Neural progenitor cell (in vitro differentiated cells): ENCODE measurements around the gene GRIN3B. TPM values are rescaled to one million over a fixed set of nuclear protein-coding genes. Genes with fewer than 3 reads are reported as not detected.

Experiments
- DNase-seq: peaks from one replicate; pipeline ENCODE4 v3.0.0-alpha.2; 2016; ENCODE audit warnings: low spot score
- H2AFZ ChIP-seq: fragments of 200-600 bp; sonication (generic); replicated peaks from 2 replicates; pipeline ENCODE4 v1.6.1; 2016; ENCODE audit warnings: antibody characterized with exemption
- H3F3A ChIP-seq: fragments of 200-600 bp; sonication (generic); 2 replicates; pipeline ENCODE4 v1.6.1; 2016; ENCODE audit warnings: antibody characterized with exemption, low read depth
- H3K27ac ChIP-seq: fragments of 200-600 bp; sonication (generic); 2 replicates; pipeline ENCODE4 v1.5.1; 2016; ENCODE audit warnings: mild to moderate bottlenecking
- H3K27me3 ChIP-seq: fragments of 200-600 bp; sonication (generic); 2 replicates; pipeline ENCODE4 v1.6.1; 2016; ENCODE audit warnings: mild to moderate bottlenecking, moderate library complexity
- H3K36me3 ChIP-seq: fragments of 200-600 bp; sonication (generic); 2 replicates; pipeline ENCODE4 v1.5.1; 2016
- H3K4me1 ChIP-seq: fragments of 200-600 bp; sonication (generic); 2 replicates; pipeline ENCODE4 v1.6.1; 2016; ENCODE audit warnings: mixed run types
- H3K4me2 ChIP-seq: fragments of 200-600 bp; sonication (generic); 2 replicates; pipeline ENCODE4 v1.6.1; 2016
- H3K4me3 ChIP-seq: fragments of 200-600 bp; sonication (generic); 2 replicates; pipeline ENCODE4 v1.5.1; 2016
- H3K79me2 ChIP-seq: fragments of 200-600 bp; sonication (generic); 2 replicates; pipeline ENCODE4 v1.6.1; 2016; ENCODE audit warnings: low read depth
- H3K9ac ChIP-seq: fragments of 200-600 bp; sonication (generic); 2 replicates; pipeline ENCODE4 v1.6.1; 2016
- H3K9me3 ChIP-seq: fragments of 200-600 bp; sonication (generic); 2 replicates; pipeline ENCODE4 v1.5.1; 2016; ENCODE audit warnings: low read depth
- H4K20me1 ChIP-seq: fragments of 200-600 bp; sonication (generic); 2 replicates; pipeline ENCODE4 v1.6.1; 2016; ENCODE audit warnings: low read depth
- H3K27ac Mint-ChIP-seq: 3 replicates; pipeline ENCODE4 v1.8.0; 2021; ENCODE audit warnings: mixed read lengths
- H3K27me3 Mint-ChIP-seq: 2 replicates; pipeline ENCODE4 v1.8.0; 2022; ENCODE audit warnings: low read depth, mild to moderate bottlenecking, inconsistent platforms, moderate library complexity, mixed read lengths; ENCODE audit not compliant: insufficient read depth
- H3K36me3 Mint-ChIP-seq: 3 replicates; pipeline ENCODE4 v1.8.0; 2021; ENCODE audit warnings: mixed read lengths
- H3K4me1 Mint-ChIP-seq: 3 replicates; pipeline ENCODE4 v1.8.0; 2021; ENCODE audit warnings: mixed read lengths
- H3K4me3 Mint-ChIP-seq: 3 replicates; pipeline ENCODE4 v1.8.0; 2021; ENCODE audit warnings: mild to moderate bottlenecking, moderate library complexity, mixed read lengths
- H3K9me3 Mint-ChIP-seq: 3 replicates; pipeline ENCODE4 v1.8.0; 2020; ENCODE audit warnings: mixed read lengths
- EZH2 ChIP-seq: fragments of 200-600 bp; sonication (generic); IDR thresholded peaks from 2 replicates; pipeline ENCODE4 v1.6.1; 2017; ENCODE audit warnings: antibody characterized with exemption, mild to moderate bottlenecking, moderate library complexity
- EZH2phosphoT487 ChIP-seq: fragments of 200-600 bp; sonication (generic); IDR thresholded peaks from 2 replicates; pipeline ENCODE4 v1.6.1; 2017; ENCODE audit warnings: antibody characterized with exemption
- total RNA-seq: library from RNA; depleted of rRNA; stranded (reverse); fragments of >200 nt; gene quantifications from 2 replicates; pipeline ENCODE4 v1.2.3, GENCODE V29; 2015; ENCODE audit warnings: low replicate concordance
- TF ChIP-seq, protein P1 (sequence below): fragments of 200-600 bp; sonication (generic); IDR thresholded peaks from 2 replicates; pipeline ENCODE4 v1.5.1; 2017; ENCODE audit warnings: antibody characterized with exemption, mild to moderate bottlenecking

GRIN3B gene
- total RNA-seq, 1 donor from 2014 or later: 5.9 TPM

DNA sequence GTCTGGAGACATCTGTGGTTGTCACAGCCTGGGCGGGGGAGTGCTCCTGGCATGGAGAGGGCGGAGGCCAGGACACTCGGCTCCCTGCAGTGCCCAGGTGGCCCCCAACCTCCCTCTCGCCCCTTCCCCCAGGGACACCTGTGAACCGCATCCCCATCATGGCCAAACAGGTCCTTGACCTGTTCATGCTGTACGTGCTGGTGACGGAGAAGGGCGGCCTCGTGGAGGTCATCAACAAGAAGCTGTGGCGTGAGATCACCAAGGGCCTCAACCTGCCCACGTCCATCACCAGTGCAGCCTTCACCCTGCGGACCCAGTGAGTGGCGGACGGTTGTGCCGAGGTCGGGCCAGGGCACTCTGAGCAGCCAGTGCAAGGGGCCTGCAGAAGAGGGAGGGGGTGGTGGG, 36.1 kb upstream of the GRIN3B start:
- H3K4me1 Mint-ChIP-seq: peaks cover 16% of the 10 kb centered on the region
- no peak overlapping the region for H3K27ac ChIP-seq
- H3K27me3 ChIP-seq: no peaks in the 10 kb centered on the region
- no peak overlapping the region for H3K4me3 ChIP-seq
- H3F3A ChIP-seq: peaks cover 4% of the 10 kb centered on the region
- H2AFZ ChIP-seq: no peak overlapping the region
- no peaks in the 10 kb centered on the region for H3K9me3 ChIP-seq
- no peak for DNase-seq
- H3K36me3 Mint-ChIP-seq: peaks cover 33% of the 10 kb centered on the region
- H3K27me3 Mint-ChIP-seq: peaks cover 7% of the 10 kb centered on the region
- H3K36me3 ChIP-seq: peaks cover 18% of the 10 kb centered on the region
- no peaks in the 10 kb centered on the region for H3K4me1 ChIP-seq
- H3K9ac ChIP-seq: no peak overlapping the region
- TF ChIP-seq EZH2 (no peak), EZH2phosphoT487 (no peak)
- TF ChIP-seq, protein P1, sequence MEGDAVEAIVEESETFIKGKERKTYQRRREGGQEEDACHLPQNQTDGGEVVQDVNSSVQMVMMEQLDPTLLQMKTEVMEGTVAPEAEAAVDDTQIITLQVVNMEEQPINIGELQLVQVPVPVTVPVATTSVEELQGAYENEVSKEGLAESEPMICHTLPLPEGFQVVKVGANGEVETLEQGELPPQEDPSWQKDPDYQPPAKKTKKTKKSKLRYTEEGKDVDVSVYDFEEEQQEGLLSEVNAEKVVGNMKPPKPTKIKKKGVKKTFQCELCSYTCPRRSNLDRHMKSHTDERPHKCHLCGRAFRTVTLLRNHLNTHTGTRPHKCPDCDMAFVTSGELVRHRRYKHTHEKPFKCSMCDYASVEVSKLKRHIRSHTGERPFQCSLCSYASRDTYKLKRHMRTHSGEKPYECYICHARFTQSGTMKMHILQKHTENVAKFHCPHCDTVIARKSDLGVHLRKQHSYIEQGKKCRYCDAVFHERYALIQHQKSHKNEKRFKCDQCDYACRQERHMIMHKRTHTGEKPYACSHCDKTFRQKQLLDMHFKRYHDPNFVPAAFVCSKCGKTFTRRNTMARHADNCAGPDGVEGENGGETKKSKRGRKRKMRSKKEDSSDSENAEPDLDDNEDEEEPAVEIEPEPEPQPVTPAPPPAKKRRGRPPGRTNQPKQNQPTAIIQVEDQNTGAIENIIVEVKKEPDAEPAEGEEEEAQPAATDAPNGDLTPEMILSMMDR: no peak
- no peak overlapping the region for H3K27ac Mint-ChIP-seq
- H4K20me1 ChIP-seq: peaks cover 5% of the 10 kb centered on the region
- no peak overlapping the region for H3K4me2 ChIP-seq
- no peak overlapping the region for H3K4me3 Mint-ChIP-seq
- H3K9me3 Mint-ChIP-seq: peaks cover 3% of the 10 kb centered on the region
- H3K79me2 ChIP-seq: peaks cover 17% of the 10 kb centered on the region

DNA sequence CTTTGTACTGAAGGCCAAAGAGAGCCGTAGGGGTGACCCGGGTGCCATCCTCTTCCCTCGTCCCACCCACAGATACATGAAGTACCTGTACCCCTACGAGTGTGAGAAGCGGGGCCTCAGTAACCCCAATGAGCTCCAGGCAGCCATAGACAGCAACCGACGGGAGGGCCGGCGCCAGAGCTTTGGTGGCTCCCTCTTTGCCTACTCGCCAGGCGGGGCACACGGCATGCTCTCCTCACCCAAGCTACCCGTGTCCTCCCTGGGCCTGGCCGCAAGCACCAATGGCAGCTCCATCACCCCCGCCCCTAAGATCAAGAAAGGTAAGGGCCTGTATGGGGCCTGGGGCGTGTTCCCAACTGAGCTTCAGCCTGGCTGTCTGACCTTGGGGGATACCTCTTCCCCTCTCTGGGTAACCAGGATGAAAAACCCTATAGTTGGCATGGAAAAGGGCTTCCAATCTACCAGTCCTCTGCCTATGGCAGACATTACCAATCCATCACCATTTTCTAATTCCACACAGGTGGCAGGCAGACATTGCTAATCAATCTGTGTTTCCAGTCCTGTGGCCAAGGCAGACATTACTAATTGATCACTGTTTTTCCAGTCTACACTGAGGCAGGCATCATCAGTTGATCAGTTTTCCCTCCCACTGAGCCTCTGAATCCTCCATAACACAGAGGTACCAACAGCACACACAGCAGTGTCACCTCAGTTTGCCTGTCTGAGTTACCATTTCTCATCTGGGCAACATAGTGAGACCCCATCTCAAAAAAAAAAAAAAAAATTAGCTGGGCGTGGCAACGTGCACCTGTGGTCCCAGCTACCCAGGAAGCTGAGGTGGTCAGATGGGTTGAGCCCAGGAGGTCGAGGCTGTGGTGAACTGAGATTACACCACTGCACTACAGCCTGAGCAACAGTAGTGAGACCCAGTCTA, 35.2 kb upstream of the GRIN3B start:
- peaks cover 7% of the 10 kb centered on the region for H3K27me3 Mint-ChIP-seq
- peaks cover 33% of the 10 kb centered on the region for H3K36me3 Mint-ChIP-seq
- peaks cover 10% of the 10 kb centered on the region for H3K4me1 Mint-ChIP-seq
- peaks cover 3% of the 10 kb centered on the region for H3K9me3 Mint-ChIP-seq
- no peak overlapping the region for H2AFZ ChIP-seq
- no peak overlapping the region for H3K9ac ChIP-seq
- no peak overlapping the region for H3K4me2 ChIP-seq
- H3K79me2 ChIP-seq: peaks cover 8% of the 10 kb centered on the region
- H3F3A ChIP-seq: peaks cover 4% of the 10 kb centered on the region
- H3K9me3 ChIP-seq: peaks cover 2% of the 10 kb centered on the region
- H3K27ac Mint-ChIP-seq: no peak overlapping the region
- TF ChIP-seq, protein P1: no peak
- no peak for TF ChIP-seq EZH2
- no peak for TF ChIP-seq EZH2phosphoT487
- no peak overlapping the region for H3K4me3 Mint-ChIP-seq
- H3K4me1 ChIP-seq: no peaks in the 10 kb centered on the region
- H3K4me3 ChIP-seq: no peak overlapping the region
- no peaks in the 10 kb centered on the region for H3K27me3 ChIP-seq
- peaks cover 25% of the 10 kb centered on the region for H3K36me3 ChIP-seq
- DNase-seq: no peak
- H4K20me1 ChIP-seq: peaks cover 5% of the 10 kb centered on the region
- no peak overlapping the region for H3K27ac ChIP-seq

DNA sequence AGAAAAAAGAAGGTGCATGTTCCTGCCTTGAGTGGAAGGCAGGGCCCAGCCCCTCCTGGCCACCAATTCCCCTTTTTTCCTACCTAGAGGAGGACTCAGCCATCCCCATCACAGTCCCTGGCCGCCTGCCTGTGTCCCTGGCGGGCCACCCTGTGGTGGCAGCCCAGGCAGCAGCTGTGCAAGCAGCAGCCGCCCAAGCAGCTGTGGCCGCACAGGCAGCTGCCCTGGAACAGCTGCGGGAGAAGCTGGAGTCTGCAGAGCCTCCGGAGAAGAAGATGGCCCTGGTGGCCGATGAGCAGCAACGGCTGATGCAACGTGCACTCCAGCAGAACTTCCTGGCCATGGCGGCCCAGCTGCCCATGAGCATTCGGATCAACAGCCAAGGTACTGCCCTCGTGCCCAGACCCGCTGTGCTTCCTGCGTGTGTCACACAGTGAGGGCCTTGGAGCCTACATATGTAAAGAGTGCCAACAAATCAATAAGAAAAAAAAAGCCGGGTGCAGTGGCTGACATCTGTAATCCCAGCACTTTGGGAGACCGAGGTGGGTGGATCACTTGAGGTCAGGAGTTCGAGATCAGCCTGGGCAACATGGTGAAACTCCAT, 33.6 kb upstream of the GRIN3B start:
- H3K4me1 Mint-ChIP-seq: peaks cover 5% of the 10 kb centered on the region
- Histone ChIP-seq H3K27ac (no peak overlapping the region), H3K9ac (no peak overlapping the region), H2AFZ (no peak overlapping the region), H3F3A (peaks cover 11% of the 10 kb centered on the region), H4K20me1 (no peaks in the 10 kb centered on the region), H3K4me3 (no peak overlapping the region), H3K36me3 (peaks cover 38% of the 10 kb centered on the region), H3K79me2 (no peaks in the 10 kb centered on the region), H3K9me3 (peaks cover 5% of the 10 kb centered on the region), H3K4me2 (no peak overlapping the region), H3K4me1 (no peaks in the 10 kb centered on the region), H3K27me3 (no peaks in the 10 kb centered on the region)
- no peak for TF ChIP-seq EZH2phosphoT487
- no peak overlapping the region for H3K27ac Mint-ChIP-seq
- no peak for DNase-seq
- H3K9me3 Mint-ChIP-seq: peaks cover 9% of the 10 kb centered on the region
- peaks cover 42% of the 10 kb centered on the region for H3K36me3 Mint-ChIP-seq
- H3K27me3 Mint-ChIP-seq: peaks cover 9% of the 10 kb centered on the region
- no peak overlapping the region for H3K4me3 Mint-ChIP-seq
